Esophagus squamous epithelium (tissue), 4 donors: ENCODE measurements around the gene OR6Y1.

ENCODE experiments used
- CTCF ChIP-seq, 6 experiments: fragments of 450-650 bp in 4 of 6; fragments of 200-600 bp in 2 of 6; sonication (generic) in 2 of 6; IDR thresholded peaks; one replicate each; pipeline ENCODE4 v1.5.1; 2016 to 2019; ENCODE audit warnings: antibody characterized with exemption in 6 of 6, mild to moderate bottlenecking in 4 of 6, moderate library complexity in 4 of 6
- POLR2A ChIP-seq, 4 donors: fragments of 450-650 bp; IDR thresholded peaks; one replicate each; pipeline ENCODE4 v1.6.1; 2017; ENCODE audit warnings: antibody characterized with exemption in 4 of 4, mild to moderate bottlenecking in 4 of 4, moderate library complexity in 3 of 4

- TF ChIP-seq CTCF (IDR thresholded peaks at IDR 0.05) (no peak), POLR2A (IDR thresholded peaks at IDR 0.05) (no peak)
These were observed 57.8 kb downstream of the OR6Y1 start for GRCh38 chr1:158496374-158496773.
